ENCODE data around the gene SFSWAP.
"Not testable (repeated sequence)": the region's sequence is repeated elsewhere in the genome, so short reads cannot be mapped to it uniquely, and the experiment has no call there.

SFSWAP gene

DNA sequence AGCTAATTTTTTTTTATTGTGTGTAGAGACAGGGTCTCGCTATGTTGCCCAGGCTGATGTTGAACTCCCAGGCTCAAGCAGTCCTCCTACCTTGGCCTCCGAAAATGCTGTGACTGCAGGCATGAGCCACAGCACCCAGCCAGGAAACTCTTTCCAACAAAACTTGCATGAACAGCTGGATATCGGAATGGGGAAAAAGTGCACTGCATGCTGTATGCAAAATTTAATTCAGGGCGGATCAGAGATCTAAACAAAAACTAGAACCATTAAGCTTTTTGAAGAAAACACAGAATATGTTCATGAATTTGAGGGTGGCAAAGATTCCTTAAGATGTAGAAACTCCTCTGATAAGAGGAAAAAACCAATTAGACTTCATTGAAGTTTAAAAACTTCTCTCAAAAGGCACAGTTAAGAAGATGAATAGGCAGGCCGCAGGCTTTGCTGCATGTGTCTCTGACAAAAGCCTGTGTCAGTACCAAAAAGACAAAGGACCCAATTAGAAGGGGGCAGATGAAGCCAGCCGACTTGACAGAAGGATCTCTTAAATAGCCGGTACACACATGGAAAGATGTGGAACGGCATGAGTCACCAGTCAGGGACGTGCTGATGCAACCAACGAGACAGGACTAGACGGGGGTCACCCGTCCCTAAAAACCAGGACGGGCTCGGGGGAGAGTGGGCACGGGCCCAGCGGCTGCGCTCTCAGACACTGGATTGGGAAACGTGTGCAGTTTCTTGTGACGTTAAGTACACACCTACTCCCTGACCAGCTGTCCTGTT lies 82.5 kb downstream of the SFSWAP start:
- DNase-seq: peak; percentile 28

GRCh38 chr12:131794061-131794460 lies 83.2 kb downstream of the SFSWAP start:
- no peak for DNase-seq

- DNase-seq: no peak
Measured at GRCh38 chr12:131794573-131794972, 83.7 kb downstream of the SFSWAP start.

GRCh38 chr12:131795064-131795463 lies 84.2 kb downstream of the SFSWAP start:
- DNase-seq: no peak

DNA sequence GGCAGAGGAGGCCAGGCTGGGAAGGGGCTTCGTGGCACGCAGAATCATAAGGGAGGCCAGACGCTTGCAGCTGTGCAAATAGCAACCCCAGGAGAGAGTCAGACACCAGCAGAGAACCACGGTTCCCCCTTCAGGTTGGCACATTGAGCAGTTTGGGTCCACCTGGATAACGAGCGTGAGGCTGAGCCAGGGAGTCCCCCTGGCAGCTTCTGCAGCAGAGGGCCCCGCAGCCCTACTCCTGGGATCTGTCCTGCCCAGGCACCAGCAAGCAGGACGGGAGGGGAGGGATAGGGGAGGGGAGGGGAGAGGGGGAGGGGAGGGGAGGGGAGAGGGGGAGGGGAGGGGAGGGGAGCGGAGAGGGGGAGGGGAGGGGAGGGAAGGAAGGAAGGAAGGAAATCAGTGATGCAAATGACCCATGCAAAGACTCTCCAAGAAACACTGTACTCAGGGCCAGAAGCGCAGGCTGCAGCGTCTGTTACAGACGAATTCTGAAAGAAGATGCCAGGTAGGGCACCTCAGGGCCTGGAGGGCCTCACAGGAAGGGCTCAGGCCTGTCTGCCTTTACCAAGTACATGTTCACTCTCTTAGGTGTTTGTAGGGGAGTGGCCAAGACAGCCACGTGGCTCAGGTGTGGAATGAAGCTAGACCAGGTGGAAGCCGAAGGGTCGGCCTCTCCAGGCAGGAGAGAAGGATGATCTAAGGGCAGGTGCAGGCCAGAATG lies 85.0 kb downstream of the SFSWAP start:
- no peak for DNase-seq

DNA sequence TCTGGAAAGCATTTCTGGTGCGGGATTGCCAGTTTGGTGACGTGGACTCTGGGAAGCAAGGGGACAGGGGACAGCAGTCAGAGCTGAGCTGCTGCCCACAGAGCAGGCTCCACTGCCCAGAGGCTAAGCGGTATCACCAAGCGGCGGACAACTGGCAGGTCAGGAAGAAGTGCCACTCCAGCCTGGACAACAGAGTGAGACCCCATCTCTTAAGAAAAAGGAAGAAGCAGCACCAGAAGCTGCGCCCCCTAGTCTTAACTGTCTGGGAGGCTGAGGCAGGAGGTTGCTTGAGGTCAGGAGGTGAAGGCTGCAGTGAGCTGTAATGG lies 85.5 kb downstream of the SFSWAP start:
- no peak for DNase-seq

DNA sequence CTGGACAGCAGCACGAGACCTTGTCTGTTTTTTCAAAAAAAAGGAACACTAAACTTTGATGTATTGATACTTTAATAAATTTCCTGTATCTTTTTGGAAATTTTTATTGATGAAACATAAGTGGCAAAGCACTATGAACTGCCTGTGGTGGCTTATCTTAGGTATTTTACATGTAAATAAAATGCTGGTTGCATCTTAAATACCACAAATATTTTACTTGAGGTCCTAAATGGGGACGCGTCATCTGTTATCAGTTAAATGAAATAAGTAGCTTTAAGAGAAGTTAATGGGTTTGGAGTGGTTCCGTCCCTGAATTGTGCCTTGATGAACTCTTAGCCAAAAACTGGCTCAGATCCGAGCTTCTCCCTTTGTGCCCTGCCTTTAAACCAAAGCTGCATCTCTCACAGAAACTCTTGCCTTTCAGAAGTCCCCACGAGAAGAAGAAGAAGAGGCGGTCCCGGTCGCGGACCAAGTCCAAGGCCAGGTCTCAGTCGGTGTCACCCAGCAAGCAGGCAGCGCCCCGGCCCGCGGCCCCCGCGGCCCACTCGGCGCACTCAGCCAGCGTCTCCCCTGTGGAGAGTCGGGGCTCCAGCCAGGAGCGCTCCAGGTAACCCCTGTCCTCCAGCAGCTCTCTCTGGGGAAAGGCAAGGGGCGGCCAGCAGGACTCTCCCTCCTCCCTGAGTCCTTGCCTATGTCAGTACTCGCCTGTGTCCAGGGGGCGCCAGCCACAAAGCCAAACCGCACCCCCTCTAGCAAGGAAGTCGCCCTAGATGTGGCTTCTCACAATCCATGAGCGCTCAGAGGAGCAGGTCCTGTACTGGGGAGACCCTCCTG lies 86.1 kb downstream of the SFSWAP start:
- DNase-seq: no peak

DNA sequence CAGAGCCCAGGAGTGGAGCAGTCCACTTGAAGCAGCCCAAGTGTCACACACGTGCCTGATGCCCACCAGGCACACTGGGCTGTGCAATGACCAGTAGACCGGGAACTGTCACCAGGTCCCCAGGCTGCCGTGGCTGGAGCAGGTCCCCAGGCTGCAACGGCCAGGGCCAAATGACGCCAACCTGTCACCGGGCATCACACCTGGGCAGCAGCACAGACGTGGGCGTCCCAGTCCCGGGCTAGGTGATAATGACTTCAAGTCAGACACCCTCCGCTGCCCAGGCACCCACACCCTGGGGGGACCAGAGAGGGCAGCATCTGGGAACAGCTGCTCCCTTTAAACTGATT lies 86.7 kb downstream of the SFSWAP start:
- no peak for DNase-seq

GRCh38 chr12:131799195-131799594 lies 88.3 kb downstream of the SFSWAP start:
- DNase-seq: no peak

GRCh38 chr12:131799828-131800593 lies 89.1 kb downstream of the SFSWAP start:
- DNase-seq: no peak

- no peak for DNase-seq
Measured at GRCh38 chr12:131800594-131801135, 89.8 kb downstream of the SFSWAP start.

DNA sequence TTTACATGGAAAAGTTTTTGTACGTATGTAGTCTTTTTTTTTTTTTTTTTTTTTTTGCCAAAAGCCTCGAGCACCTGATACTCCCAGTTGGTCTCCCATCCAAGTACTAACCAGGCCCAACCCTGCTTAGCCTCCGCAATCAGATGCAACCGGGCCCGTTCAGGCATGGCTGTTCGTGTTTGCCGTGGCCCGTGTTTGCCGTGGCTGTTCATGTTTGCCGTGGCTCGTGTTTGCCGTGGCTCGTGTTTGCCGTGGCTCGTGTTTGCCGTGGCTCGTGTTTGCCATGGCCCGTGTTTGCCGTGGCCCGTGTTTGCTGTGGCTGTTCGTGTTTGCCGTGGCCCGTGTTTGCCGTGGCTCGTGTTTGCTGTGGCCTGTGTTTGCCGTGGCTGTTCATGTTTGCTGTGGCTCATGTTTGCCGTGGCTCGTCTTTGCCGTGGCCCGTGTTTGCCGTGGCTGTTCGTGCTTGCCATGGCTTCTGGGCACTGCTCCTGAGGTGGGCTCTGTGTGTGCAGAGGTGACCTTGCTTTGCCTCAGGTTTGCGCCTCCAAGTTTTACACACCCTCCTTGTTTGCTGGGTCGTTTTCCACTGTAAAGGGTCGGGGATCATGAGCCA lies 90.5 kb downstream of the SFSWAP start:
- no peak for DNase-seq

DNA sequence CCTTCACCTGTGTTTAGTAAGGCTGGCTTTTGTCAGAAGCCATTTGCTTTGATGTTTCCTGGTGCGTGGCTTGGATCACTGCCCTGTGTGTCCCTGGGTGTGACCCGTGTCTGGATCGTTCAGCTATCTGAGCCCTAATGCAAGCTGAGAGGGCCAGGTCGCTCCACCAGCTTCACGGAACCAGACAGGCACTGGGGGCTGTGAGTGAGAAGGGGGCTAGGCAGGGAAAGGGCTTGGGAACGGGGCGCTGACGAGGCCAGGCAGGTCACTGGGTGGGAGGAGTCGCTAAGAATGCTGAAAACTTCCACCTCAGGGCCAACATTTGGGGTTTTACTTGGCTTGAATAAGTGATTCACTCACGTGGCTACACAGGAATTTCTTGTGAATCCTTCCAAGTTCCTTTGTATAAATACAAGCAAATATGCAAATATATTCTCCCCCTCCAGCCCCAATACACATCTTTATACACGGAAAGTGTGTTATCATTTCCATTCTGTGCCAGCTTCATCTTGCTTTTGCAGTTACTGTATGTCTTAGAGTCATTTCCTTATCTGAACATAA lies 93.2 kb downstream of the SFSWAP start:
- peak; percentile 55 for DNase-seq

- DNase-seq: no peak
Measured at GRCh38 chr12:131805421-131805820, 94.5 kb downstream of the SFSWAP start.

GRCh38 chr12:131806674-131807073 lies 95.8 kb downstream of the SFSWAP start:
- DNase-seq: no peak

DNA sequence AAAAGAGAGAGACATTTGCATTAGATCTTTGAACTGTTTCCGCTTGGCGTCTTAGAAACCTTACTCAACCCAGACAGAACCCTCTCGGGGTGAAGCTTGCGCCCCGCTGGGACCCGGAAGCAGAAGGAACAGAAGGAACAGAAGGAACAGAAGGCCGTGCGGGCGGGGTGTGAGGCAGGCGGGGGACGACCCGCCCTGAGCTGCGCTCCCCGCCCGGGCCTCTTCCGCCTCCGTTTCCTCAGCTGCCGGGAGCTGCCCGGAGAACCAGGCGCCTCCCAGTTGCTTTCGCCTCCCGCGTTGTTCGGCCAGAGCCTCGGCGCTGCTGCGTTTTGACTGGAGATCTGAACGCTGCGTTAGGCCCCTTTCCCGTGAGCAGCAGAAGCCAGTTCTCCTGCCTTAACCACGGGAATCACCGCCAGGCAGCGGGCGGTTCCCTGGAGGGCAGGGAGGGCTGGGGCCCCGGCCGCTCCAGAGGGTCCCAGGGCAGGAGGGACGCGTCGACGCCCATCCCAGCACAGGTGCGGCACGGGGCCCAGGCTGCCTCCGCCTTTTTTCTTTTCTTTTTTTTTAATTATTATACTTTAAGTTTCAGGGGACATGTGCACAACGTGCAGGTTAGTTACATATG lies 98.0 kb downstream of the SFSWAP start:
- peak; percentile 19 for DNase-seq

DNA sequence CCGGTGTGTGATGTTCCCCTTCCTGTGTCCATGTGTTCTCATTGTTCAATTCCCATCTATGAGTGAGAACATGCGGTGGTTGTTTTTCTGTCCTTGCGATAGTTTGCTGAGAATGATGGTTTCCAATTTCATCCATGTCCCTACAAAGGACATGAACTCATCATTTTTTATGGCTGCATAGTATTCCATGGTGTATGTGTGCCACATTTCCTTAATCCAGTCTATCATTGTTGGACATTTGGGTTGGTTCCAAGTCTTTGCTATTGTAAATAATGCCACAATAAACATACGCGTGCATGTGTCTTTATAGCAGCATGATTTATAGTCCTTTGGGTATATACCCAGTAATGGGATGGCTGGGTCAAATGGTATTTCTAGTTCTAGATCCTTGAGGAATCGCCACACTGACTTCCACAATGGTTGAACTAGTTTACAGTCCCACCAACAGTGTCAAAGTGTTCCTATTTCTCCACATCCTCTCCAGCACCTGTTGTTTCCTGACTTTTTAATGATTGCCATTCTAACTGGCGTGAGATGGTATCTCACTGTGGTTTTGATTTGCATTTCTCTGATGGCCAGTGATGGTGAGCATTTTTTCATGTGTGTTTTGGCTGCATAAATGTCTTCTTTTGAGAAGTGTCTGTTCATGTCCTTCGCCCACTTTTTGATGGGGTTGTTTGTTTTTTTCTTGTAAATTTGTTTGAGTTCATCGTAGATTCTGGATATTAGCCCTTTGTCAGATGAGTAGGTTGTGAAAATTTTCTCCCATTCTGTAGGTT lies 98.8 kb downstream of the SFSWAP start:
- DNase-seq: not testable (repeated sequence)

DNA sequence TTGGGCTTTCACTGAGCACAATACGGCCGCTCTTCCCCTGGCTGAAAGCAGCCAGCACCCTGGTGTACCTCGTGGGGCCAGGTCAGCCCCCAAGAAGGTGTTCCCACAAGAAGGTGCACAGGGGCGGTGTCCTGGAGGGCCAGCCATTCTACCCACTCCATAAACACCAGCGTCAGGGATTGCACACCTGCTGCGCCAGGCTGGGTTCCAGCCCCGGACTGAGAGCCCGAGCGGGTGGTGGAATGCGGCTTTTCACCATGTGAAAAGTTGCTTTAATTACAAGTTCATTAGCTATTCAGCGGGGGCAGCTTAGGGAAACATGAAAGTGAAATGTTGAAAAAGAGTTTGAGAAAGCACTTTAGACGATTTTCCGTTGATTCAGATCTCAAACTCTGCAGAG lies 99.8 kb downstream of the SFSWAP start:
- no peak for DNase-seq

GRCh38 chr12:131815131-131815530 lies 104.2 kb downstream of the SFSWAP start:
- no peak for DNase-seq

GRCh38 chr12:131816495-131816894 lies 105.6 kb downstream of the SFSWAP start:
- no peak for DNase-seq
